K562 (cell line): Measurements from ENCODE around the gene POLR1D. TPM values are rescaled to one million over a fixed set of nuclear protein-coding genes. Genes with fewer than 3 reads are reported as not detected.

Source experiments
- ARID4B ChIP-seq: sonication (generic); formaldehyde crosslinking; IDR thresholded peaks from 2 replicates; pipeline ENCODE4 v1.8.0; 2022; ENCODE audit warnings: mild to moderate bottlenecking, missing genetic modification reagents
- BHLHE40 ChIP-seq: IDR thresholded peaks from 2 replicates; pipeline ENCODE4 v1.6.1; 2011; ENCODE audit warnings: low read length, improper control_type of control experiment
- BRF1 ChIP-seq: IDR thresholded peaks from 3 replicates; pipeline ENCODE4 v1.6.1; 2011; ENCODE audit warnings: borderline replicate concordance, mild to moderate bottlenecking; ENCODE audit not compliant: insufficient read length; ENCODE audit errors: extremely low read depth
- E2F6 ChIP-seq, 2 experiments: IDR thresholded peaks; 2 replicates each; pipeline ENCODE4 v1.6.1; 2011; ENCODE audit warnings: borderline replicate concordance in 1 of 2, control low read depth in 1 of 2, low read depth in 1 of 2, low read length in 1 of 2, mild to moderate bottlenecking in 1 of 2, mixed read lengths in 1 of 2, moderate library complexity in 1 of 2; ENCODE audit not compliant: insufficient read depth in 1 of 2, insufficient read length in 1 of 2, poor library complexity in 1 of 2, severe bottlenecking in 1 of 2; ENCODE audit errors: extremely low read depth in 1 of 2
- ETS2 ChIP-seq: IDR thresholded peaks from 2 replicates; pipeline ENCODE4 v1.6.1; 2016; ENCODE audit warnings: borderline replicate concordance, missing genetic modification characterization, mild to moderate bottlenecking, moderate library complexity, missing compliant biosample characterization; ENCODE audit not compliant: poor library complexity, severe bottlenecking
- MGA ChIP-seq: fragments of 450-650 bp; IDR thresholded peaks from 2 replicates; pipeline ENCODE4 v1.6.1; 2016; ENCODE audit warnings: mild to moderate bottlenecking, moderate library complexity
- MTA2 ChIP-seq: fragments of 450-650 bp; IDR thresholded peaks from 2 replicates; pipeline ENCODE4 v1.6.1; 2016; ENCODE audit warnings: low read depth
- ZNF143 ChIP-seq: sonication (generic); formaldehyde crosslinking; IDR thresholded peaks from 2 replicates; pipeline ENCODE4 v1.9.0; 2022; ENCODE audit warnings: mild to moderate bottlenecking, missing genetic modification reagents
- ZNF696 ChIP-seq: fragments of 250-450 bp; sonication (Bioruptor Pico); conservative IDR thresholded peaks from 2 replicates; pipeline ENCODE4 v1.4.0; 2020; ENCODE audit warnings: mild to moderate bottlenecking, moderate library complexity
- polyA plus RNA-seq, 8 experiments: library from polyadenylated mRNA; depleted of rRNA in 4 of 8; stranded (reverse) in 5 of 8; unstranded in 3 of 8; fragments of >200 nt; fragmentation: Nextera tagmentation in 2 of 8; fragmentation: Illumina TruSeq in 1 of 8; extraction: Ambion mirVana in 2 of 8; extraction: Trizol in 1 of 8; gene quantifications; 2 replicates each; pipeline versions ENCODE4 v1.2.1 to v1.2.3, GENCODE V29; 2011 to 2014; ENCODE audit warnings: inconsistent platforms in 1 of 8, missing spikeins in 1 of 8
- total RNA-seq, 7 experiments: library from RNA; depleted of rRNA in 6 of 7; stranded (reverse); fragments of >200 nt in 6 of 7; fragmentation: Illumina TruSeq in 2 of 7; extraction: Trizol in 2 of 7; gene quantifications; 2 replicates each; pipeline versions ENCODE4 v1.2.1 to v1.2.3, GENCODE V29; 2011 to 2021; ENCODE audit warnings: low replicate concordance in 1 of 7

The POLR1D gene
- total and polyA plus RNA-seq, 9 of the 15 experiments (the other 6 are each of a cell fraction or from before 2014, with no cell fraction given) = 107 to 188 (median 145) TPM

GRCh38 chr13:27621366-27622101, at the start of gene POLR1D (continued):
- TF ChIP-seq ARID4B (CRISPR knock-in tag) = peak; percentile 75; the same call in 1 of the 2 replicates
- peak; percentile 34; the same call in 1 of the 2 replicates for TF ChIP-seq MGA
- TF ChIP-seq ZNF143 = no peak
- TF ChIP-seq ETS2 (tag) = no peak
- TF ChIP-seq MTA2 = no peak
- TF ChIP-seq E2F6 (IDR thresholded peaks at IDR 0.05; ENCODE audit: borderline replicate concordance in 1 of 2, extremely low read depth in 1 of 2, insufficient read depth in 1 of 2, insufficient read length in 1 of 2, low read depth in 1 of 2, low read length in 1 of 2, poor library complexity in 1 of 2, severe bottlenecking in 1 of 2) = peak; percentile 15 to 63
- no peak for TF ChIP-seq ZNF696 (CRISPR knock-in tag)
- TF ChIP-seq BRF1 = no peak
- TF ChIP-seq BHLHE40 = peak; percentile 86
